ENCODE results near the gene PTPN23. TPM values are rescaled to one million over a fixed set of nuclear protein-coding genes. Genes with fewer than 3 reads are reported as not detected.

PTPN23 gene
- total and polyA plus RNA-seq, 2 experiments from 2014 or later: 11.9 to 20.5 TPM

DNA sequence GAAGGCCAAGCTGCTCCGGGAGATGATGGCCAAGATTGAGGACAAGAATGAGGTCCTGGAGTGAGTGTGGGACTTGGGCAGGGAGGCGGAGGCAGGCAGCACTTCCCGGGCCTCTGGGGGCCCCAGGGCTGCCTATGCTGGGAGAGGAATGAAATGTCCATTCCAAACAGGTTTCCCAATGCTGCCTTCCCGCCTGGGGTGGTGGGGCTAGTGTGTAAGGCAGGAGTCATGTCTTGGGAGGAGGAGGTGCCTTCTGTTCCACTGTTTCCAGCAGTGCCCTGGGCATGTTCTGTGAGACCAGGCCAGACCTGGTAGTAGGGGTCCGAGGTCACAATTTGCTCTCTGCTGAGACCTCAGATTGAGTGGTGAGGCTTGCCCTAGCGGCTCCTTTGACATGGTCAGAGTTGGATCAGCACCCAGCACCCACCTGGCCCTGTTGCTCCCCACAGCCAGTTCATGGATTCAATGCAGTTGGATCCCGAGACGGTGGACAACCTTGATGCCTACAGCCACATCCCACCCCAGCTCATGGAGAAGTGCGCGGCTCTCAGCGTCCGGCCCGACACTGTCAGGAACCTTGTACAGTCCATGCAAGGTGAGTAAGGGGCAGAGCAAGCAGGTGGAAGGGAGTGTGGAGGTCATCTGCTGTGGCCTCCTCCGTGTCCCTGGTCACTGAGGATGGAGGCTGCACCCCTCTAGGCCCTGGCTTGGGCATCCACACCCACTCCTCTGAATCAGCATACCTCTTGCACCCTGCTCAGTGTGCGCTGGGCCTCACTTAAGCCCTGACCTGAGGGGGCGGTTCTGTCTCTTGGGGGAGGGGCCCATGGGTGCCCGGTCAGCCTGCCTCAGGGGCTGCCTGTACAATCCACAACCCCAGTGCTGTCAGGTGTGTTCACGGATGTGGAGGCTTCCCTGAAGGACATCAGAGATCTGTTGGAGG, 27.3 kb downstream of the PTPN23 start:
- DNase-seq (ENCODE audit: low spot score): no peak
- WGBS (ENCODE audit: low lambda C conversion rate, missing lambda C conversion rate): 92% methylated on average over 18 of the region's 18 CpGs
- Histone ChIP-seq H3K27me3 (no peaks in the 10 kb centered on the region), H3K27ac (no peak overlapping the region), H4K20me1 (ENCODE audit: insufficient read depth, poor library complexity, severe bottlenecking) (peaks cover 11% of the 10 kb centered on the region), H3K9me3 (ENCODE audit: low read depth) (no peaks in the 10 kb centered on the region), H3K4me2 (no peak overlapping the region), H3K79me2 (peaks cover 15% of the 10 kb centered on the region), H3K4me3 (no peak overlapping the region), H2AFZ (no peak overlapping the region), H3K9me2 (replicated peaks; ENCODE audit: insufficient read depth) (no peaks in the 10 kb centered on the region), H3K4me1 (ENCODE audit: insufficient read depth) (peaks cover 12% of the 10 kb centered on the region), H3K36me3 (replicated peaks; ENCODE audit: insufficient read depth, low read depth) (no peaks in the 10 kb centered on the region)
- TF ChIP-seq EZH2phosphoT487 (IDR thresholded peaks at IDR 0.05; ENCODE audit: low read depth, severe bottlenecking, unreplicated experiment) (no peak), EZH2 (IDR thresholded peaks at IDR 0.05; ENCODE audit: borderline replicate concordance) (no peak)
- TF ChIP-seq, protein P1, sequence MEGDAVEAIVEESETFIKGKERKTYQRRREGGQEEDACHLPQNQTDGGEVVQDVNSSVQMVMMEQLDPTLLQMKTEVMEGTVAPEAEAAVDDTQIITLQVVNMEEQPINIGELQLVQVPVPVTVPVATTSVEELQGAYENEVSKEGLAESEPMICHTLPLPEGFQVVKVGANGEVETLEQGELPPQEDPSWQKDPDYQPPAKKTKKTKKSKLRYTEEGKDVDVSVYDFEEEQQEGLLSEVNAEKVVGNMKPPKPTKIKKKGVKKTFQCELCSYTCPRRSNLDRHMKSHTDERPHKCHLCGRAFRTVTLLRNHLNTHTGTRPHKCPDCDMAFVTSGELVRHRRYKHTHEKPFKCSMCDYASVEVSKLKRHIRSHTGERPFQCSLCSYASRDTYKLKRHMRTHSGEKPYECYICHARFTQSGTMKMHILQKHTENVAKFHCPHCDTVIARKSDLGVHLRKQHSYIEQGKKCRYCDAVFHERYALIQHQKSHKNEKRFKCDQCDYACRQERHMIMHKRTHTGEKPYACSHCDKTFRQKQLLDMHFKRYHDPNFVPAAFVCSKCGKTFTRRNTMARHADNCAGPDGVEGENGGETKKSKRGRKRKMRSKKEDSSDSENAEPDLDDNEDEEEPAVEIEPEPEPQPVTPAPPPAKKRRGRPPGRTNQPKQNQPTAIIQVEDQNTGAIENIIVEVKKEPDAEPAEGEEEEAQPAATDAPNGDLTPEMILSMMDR (IDR thresholded peaks at IDR 0.05; ENCODE audit: poor library complexity): no peak

DNA sequence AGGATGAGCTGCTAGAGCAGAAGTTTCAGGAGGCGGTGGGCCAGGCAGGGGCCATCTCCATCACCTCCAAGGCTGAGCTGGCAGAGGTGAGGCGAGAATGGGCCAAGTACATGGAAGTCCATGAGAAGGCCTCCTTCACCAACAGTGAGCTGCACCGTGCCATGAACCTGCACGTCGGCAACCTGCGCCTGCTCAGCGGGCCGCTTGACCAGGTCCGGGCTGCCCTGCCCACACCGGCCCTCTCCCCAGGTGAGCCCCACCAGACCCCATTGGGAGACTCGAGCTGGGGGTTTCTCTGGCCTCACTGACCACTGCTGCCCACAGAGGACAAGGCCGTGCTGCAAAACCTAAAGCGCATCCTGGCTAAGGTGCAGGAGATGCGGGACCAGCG, 28.0 kb downstream of the PTPN23 start:
- 97% methylated on average over 15 of the region's 15 CpGs for WGBS (ENCODE audit: low lambda C conversion rate, missing lambda C conversion rate)
- no peaks in the 10 kb centered on the region for H3K9me3 ChIP-seq (ENCODE audit: low read depth)

DNA sequence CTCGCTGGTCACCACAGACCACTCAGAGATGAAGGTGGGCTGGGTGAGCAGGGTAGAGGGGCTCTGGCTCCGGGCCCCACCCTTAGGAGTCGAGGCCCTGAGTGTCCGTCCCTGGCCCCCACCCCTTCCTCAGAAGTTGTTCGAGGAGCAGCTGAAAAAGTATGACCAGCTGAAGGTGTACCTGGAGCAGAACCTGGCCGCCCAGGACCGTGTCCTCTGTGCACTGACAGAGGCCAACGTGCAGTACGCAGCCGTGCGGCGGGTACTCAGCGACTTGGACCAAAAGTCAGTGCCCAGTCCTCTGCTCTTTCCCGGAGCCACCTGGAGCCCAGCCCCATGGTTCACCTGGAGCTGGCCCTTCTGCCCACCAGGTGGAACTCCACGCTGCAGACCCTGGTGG, 28.5 kb downstream of the PTPN23 start:
- no peak overlapping the region for H2AFZ ChIP-seq
- no peak overlapping the region for H3K4me3 ChIP-seq
- DNase-seq (ENCODE audit: low spot score): no peak
- no peaks in the 10 kb centered on the region for H3K36me3 ChIP-seq (replicated peaks; ENCODE audit: insufficient read depth, low read depth)
- TF ChIP-seq EZH2 (IDR thresholded peaks at IDR 0.05; ENCODE audit: borderline replicate concordance) (no peak), EZH2phosphoT487 (IDR thresholded peaks at IDR 0.05; ENCODE audit: low read depth, severe bottlenecking, unreplicated experiment) (no peak)
- TF ChIP-seq, protein P1 (IDR thresholded peaks at IDR 0.05; ENCODE audit: poor library complexity): no peak
- peaks cover 4% of the 10 kb centered on the region for H3K79me2 ChIP-seq
- peaks cover 9% of the 10 kb centered on the region for H4K20me1 ChIP-seq (ENCODE audit: insufficient read depth, poor library complexity, severe bottlenecking)
- no peaks in the 10 kb centered on the region for H3K9me3 ChIP-seq (ENCODE audit: low read depth)
- 95% methylated on average over 14 of the region's 15 CpGs for WGBS (ENCODE audit: low lambda C conversion rate, missing lambda C conversion rate)
- no peaks in the 10 kb centered on the region for H3K27me3 ChIP-seq
- H3K4me1 ChIP-seq (ENCODE audit: insufficient read depth): peaks cover 12% of the 10 kb centered on the region
- H3K27ac ChIP-seq: no peak overlapping the region
- H3K9me2 ChIP-seq (replicated peaks; ENCODE audit: insufficient read depth): no peaks in the 10 kb centered on the region
- no peak overlapping the region for H3K4me2 ChIP-seq

More for the DNA sequence above, 28.0 kb downstream of the PTPN23 start:
- Histone ChIP-seq H3K4me1 (ENCODE audit: insufficient read depth) (peaks cover 12% of the 10 kb centered on the region), H3K27ac (no peak overlapping the region), H3K27me3 (no peaks in the 10 kb centered on the region), H3K36me3 (replicated peaks; ENCODE audit: insufficient read depth, low read depth) (no peaks in the 10 kb centered on the region), H3K4me3 (no peak overlapping the region), H2AFZ (no peak overlapping the region), H3K9me2 (replicated peaks; ENCODE audit: insufficient read depth) (no peaks in the 10 kb centered on the region), H4K20me1 (ENCODE audit: insufficient read depth, poor library complexity, severe bottlenecking) (peaks cover 11% of the 10 kb centered on the region), H3K79me2 (peaks cover 8% of the 10 kb centered on the region), H3K4me2 (no peak overlapping the region)
- DNase-seq (ENCODE audit: low spot score): no peak
- TF ChIP-seq EZH2 (IDR thresholded peaks at IDR 0.05; ENCODE audit: borderline replicate concordance) (no peak), EZH2phosphoT487 (IDR thresholded peaks at IDR 0.05; ENCODE audit: low read depth, severe bottlenecking, unreplicated experiment) (no peak)
- TF ChIP-seq, protein P1 (IDR thresholded peaks at IDR 0.05; ENCODE audit: poor library complexity): no peak
